IPS-NIHi11 (cell line): Measurements from ENCODE around the gene MARCHF9.

Experiments used
- DNase-seq: peaks from one replicate; pipeline ENCODE4 v3.0.0; 2012; ENCODE audit warnings: mixed read lengths, low spot score

Gene MARCHF9

GRCh38 chr12:57724003-57724935 is 30.6 kb upstream of the MARCHF9 start:
- DNase-seq = no peak

- no peak for DNase-seq
These were observed 29.8 kb upstream of the MARCHF9 start for GRCh38 chr12:57724936-57725740.

- no peak for DNase-seq
These were observed 29.1 kb upstream of the MARCHF9 start for GRCh38 chr12:57725851-57726150.

- peak; percentile 99 for DNase-seq
These were observed 28.6 kb upstream of the MARCHF9 start for GRCh38 chr12:57726151-57726883.

GRCh38 chr12:57726884-57727757 is 27.8 kb upstream of the MARCHF9 start:
- peak; percentile 59 for DNase-seq

GRCh38 chr12:57727758-57728395 is 27.0 kb upstream of the MARCHF9 start:
- peak; percentile 85 for DNase-seq

- DNase-seq = no peak
These were observed 25.5 kb upstream of the MARCHF9 start for GRCh38 chr12:57729321-57729844.

GRCh38 chr12:57730336-57731067 is 24.4 kb upstream of the MARCHF9 start:
- DNase-seq = no peak

- no peak for DNase-seq
These were observed 23.4 kb upstream of the MARCHF9 start for GRCh38 chr12:57731411-57732080.

- no peak for DNase-seq
These were observed 22.6 kb upstream of the MARCHF9 start for GRCh38 chr12:57732270-57732669.

- no peak for DNase-seq
These were observed 21.9 kb upstream of the MARCHF9 start for GRCh38 chr12:57732726-57733593.

GRCh38 chr12:57733928-57734327 is 21.0 kb upstream of the MARCHF9 start:
- no peak for DNase-seq

- no peak for DNase-seq
These were observed 20.3 kb upstream of the MARCHF9 start for GRCh38 chr12:57734591-57734990.

GRCh38 chr12:57735198-57735855 is 19.6 kb upstream of the MARCHF9 start:
- DNase-seq = peak; percentile 33

GRCh38 chr12:57735952-57736740 is 18.8 kb upstream of the MARCHF9 start:
- DNase-seq = peak; percentile 89

GRCh38 chr12:57736741-57737466 is 18.0 kb upstream of the MARCHF9 start:
- DNase-seq = no peak
